Raji (cell line): ENCODE results near the gene DOK6.

Experiments
- POLR2A ChIP-seq: IDR thresholded peaks from 2 replicates; pipeline ENCODE4 v1.6.1; 2011; ENCODE audit warnings: low read depth, low read length, control low read depth; ENCODE audit not compliant: insufficient read depth

Gene DOK6

DNA sequence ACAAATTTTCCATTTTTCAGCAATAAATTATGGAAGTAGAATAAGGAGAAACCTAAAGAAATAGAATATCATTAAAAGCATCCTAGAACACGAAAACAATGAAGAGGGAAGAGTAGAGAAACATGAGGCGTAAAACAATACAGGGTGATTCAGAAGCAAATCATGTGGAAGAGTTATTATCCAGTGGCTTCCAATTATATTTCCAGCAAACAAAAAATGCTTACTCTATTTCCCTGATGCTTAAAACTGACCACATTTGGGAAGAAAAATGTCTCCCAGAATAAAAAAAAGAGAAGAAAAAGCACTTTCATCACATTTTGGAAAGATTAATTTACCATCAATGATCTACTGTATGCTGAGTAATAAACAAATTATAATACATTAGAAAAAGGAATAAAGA, 354.4 kb downstream of the DOK6 start:
- TF ChIP-seq POLR2A: no peak

DNA sequence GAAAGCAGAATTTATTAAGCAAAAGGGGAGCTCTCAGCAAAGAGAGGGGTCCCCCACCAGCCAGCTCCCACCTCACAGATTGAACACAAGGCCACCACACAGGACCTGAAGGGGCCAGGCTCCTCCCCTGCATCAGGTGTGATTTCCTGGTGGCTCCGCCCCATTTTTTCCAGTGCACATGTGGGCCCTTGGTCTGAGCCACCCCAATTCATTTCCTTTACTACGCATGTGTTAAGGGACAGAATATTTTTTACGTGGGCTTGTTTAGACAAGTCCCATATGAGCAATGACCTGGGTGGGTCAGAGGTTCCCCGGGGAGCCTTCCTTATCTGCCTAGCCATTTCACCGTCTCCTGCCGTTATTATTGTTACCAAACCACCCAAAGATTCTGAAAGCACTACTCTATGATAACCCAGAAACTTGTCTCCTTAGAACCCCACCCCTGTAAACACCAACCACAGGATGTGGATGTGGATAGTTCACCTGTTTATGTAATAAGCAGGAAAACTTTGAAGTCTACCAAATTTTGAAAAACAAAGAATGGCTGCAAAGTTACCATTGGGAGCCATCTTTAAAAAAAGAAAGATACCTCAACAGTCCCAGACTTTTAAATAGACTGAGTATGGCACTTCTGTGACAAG, 355.3 kb downstream of the DOK6 start:
- no peak for TF ChIP-seq POLR2A

DNA sequence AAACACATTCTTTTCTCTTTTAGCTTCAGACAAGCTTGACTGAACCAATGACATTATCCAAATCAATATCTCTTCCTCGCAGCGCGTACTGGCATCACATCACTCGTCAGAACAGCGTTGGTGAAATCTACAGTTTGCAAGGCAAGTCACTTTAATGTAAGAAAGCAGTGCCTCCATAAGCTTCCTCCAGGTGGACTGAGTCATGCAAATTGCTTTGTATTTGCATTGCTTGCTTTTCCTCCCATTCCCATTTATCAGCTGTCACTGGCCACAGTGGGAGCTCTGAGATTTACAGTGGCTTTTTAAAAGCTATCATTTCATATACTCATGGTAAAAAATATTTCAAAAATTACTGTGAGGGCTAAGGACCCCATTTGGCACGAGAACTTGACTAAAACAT, 357.0 kb downstream of the DOK6 start:
- TF ChIP-seq POLR2A: no peak

DNA sequence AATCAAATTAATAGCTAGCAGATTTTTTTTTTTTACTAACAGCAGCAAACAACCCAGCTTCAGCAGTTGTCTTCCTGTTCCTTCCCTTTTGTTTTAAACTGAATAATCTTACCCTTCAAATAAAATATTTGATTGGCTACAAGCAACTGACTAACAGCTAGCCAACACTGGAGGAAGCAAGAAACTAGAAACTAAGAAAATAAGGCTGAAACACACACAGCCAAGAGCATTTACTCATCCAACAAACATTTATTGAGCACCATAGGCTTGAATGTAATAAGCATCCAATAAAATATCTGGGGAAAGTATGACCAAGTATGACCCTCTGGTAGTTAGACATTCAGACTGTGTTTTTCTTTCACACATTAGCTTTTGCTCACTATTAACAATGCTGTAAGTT, 357.8 kb downstream of the DOK6 start:
- TF ChIP-seq POLR2A: no peak

DNA sequence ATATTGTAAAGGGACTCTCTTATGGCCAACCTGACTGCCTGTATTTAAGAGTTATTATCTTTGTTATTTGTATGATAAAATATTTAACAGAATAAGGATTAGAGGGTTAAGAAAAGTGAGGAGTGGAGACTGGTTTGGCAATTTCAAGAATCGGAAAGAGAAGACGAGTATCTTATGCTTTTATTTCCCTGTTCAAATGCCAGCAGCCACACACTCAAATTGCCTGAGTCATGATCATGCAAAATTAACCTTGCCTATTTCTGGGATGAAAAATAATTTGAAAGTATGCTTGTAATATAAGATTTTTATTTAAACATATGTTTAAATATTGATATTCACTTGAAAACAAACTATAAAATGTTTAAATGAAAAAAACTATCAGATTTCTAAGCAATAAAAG, 358.4 kb downstream of the DOK6 start:
- no peak for TF ChIP-seq POLR2A

DNA sequence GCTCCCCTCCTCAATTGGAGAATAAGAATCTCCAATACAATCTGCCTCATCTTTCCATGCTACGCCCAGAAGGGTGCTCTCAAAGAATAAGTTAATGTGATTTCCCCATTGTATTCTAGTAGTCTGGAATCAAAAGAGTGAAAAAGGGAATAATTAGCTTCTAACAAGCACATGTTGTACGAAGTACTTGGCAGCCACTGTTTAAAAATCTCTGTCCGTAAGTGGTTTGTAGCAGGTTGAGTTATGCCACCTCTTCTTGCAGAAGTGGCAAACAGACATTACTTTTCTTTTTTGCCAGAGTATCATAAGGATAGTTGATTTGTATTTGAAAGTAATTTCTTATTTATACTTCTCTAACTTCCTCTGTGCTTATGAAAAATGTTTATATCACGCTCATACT, 362.3 kb downstream of the DOK6 start:
- TF ChIP-seq POLR2A: no peak

DNA sequence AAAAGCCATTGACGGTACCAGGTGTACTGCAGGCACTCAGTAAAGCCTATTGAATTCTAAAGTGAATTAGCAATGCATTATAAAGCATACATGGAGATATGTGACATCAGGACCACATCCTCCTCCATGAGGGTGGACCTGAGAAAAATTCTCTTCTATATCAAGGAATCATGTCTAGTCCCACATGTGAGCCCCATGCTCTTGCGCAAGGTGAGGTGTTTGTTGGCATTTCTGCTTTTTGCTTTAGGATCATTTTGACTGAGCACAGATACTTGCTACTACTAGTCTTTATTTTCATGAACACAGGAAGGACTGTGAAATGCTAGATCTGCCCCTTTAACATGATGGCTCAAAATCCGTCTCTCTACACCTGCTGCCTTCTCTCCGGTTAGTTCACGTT, 363.1 kb downstream of the DOK6 start:
- no peak for TF ChIP-seq POLR2A

DNA sequence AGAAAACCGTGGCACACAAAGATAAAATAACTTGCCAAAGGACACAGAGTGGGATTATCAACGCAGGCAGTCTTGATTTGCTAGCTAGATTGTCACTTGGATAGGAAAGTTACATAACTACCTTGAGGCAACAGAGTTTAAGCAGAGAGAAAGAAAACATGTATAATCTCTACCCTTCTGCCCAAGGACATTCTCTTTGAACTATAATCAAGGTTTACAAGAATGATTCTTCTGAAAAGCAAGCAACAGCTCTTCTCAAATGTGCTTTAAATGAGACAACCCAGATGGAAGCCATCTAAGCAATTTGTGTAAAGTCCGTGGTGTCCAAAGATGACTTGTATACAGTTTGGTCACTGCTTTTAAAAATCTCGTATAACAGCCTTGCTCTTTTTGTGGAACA, 369.6 kb downstream of the DOK6 start:
- TF ChIP-seq POLR2A: no peak

DNA sequence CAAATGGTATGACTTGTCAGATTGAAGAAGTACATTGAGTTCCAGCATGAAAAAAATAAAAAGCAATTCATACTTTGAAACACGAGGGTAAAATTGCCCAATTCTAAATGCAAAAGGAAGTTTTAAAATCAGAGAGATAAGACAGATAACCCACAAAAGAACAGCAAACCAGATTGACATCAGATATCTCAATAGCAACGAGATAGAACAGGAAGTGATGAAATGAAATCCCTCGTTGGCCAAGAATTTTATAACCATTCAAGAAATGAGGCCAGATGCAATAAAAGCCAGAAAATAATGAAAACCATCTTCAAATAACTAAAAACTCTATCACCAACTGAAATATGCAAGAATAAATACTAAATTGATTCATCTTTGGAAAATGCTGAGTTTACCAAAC, 374.1 kb downstream of the DOK6 start:
- TF ChIP-seq POLR2A: no peak

DNA sequence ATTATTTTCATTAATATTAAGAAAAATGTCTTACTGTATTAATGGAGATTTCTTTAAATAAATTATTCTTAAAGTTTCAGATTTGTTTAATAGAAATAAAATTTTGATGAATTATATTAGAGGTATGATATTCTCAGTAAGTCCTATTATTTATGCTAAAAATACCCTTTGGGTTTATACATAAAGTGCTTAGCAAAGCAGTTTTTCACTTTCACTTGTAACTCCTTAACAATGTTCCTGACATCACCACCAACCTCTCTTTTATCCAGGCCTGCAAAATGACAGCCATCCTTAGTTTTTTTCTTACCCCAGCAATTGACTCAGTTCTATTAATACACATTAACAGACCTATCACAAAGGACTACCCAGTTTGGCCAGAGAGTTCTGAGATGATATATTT, 376.6 kb downstream of the DOK6 start:
- no peak for TF ChIP-seq POLR2A

DNA sequence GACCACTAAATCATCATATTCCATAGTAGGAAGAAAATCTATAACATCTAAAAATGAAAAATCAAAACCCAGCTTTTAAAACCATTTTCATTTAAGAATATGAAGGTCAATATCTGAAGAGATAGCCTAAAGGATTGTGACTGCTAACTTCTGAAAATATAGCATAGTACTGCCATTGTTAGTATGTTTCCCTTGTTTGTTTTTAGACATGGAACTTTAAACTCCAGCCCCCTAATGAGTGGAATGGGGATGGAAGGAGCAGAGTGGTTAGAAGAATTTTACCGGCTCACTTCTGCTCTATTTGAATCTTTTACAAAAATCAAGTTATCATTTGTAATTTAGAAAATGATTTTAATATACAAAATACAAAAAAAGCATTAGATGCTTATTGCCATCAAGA, 378.0 kb downstream of the DOK6 start:
- TF ChIP-seq POLR2A: no peak

DNA sequence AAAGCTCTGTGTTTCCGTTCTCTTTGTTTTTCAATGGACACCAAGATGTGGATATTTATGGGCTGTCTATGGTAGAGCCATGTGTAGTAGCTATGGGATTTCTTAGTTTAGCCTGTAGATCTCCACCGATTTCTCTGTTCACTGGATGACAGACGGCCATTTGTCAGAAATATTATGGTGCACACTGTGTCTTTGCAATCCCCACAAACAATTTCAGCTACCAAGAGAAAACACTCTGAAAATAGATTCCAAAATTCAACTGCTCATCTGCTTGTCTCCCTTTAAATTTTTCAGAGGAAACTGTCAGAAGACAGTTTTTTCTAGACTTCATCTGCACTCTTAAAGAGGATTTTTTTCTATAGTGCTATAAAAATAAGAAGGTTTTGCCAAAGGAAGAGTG, 380.2 kb downstream of the DOK6 start:
- no peak for TF ChIP-seq POLR2A

DNA sequence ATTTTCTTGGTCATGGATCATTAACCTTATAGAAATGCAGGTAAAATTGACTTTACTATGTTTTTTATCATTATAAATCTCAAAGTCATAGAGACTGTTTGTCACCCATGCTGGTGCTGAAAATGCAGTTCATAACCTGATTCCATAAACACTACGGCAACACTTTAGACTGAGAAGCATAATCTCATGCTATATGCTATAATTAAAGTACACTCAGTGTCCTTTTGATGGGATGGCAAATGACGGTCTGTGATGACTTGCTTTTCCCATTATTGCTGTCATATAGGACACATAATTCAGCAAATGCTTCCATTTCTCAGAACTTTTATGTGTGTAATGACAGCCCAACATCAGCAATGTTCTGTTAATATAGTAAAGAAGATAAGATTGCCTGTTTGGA, 384.1 kb downstream of the DOK6 start:
- no peak for TF ChIP-seq POLR2A

DNA sequence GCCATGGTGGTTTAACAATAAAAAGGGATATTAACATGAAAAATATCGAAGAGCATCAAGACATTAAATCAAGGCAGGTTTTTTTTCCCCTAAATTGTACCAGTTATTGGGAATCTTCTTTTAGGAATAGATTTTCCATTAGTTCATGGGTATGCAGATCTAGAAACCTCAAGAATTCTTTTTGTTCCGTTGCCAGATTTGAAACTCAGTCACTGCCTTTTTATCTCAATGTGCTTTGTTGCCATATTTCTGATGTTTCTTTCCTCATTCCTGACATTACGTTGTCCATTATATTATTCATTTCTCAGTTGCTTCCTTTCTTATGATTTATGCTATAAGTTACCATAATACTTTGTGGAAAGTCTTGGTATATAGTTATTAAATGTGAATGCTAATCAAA, 384.8 kb downstream of the DOK6 start:
- no peak for TF ChIP-seq POLR2A

DNA sequence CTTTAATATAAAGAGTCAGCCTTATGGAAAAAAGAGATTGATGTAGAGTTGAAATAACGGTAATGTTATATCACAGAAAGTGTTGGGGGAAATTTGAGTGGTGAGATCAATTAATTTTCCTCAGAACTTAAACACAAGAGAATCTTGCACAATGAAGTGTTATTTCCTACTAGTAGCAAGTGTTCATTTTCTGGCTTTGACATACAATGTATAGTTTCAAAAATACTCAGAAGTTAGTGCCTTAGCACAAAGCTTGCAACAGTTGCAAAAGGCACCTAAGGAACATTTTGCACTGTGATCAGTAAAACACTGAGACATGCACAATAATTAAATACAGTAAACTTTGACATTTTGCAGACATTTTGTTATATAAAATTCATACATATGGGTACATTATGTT, 385.7 kb downstream of the DOK6 start:
- TF ChIP-seq POLR2A: no peak

DNA sequence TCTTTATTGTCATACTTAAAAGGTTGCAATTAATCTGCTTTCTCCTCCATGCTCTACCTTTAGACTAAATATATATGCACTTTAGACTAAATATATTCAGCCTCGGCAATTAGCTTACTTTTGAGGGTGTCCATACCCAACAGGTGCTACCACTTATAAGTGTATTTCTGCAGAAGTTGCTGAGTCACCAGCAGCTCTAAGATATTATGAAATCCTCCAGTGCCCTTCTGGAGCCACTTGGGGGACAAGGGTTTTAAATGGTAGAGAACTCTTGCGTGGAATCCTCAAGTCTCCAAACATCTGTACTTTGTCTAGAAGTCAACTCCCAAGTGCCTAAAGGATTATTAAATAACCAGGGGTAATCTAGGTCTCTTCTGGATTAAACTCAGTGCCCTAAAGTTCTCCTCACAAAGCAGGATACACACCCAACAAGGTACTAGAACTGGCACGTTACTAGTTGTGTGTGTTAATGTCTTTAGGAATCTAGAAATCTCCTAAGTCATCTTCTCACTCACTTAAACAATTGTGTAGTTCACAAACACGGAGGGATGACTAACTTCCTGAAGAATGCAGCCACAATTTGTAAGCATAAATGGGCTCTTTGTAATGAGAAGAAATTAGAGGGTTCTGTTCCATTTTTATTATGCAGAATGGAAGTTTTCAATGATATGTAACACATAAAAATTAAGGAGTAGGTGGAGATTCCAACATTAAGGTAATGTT, 387.3 kb downstream of the DOK6 start:
- TF ChIP-seq POLR2A: no peak

DNA sequence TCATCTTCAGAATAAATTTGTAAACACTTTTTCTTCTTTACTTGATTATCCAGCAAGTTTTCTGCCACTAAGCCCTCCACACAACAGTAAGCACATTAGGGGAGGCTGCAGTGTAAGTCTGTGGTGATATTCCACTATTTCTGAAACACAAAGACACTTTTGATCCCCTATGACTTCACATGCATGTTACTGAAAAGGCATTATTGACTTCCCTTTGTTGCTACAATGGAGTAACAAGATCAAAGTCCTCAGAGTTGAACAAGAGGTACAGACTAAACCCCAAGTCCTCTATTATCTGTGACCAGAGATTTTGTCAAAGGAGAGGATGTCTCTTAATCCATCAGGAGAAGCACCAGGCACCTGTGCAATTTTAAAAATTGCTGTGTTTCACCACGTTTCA, 389.1 kb downstream of the DOK6 start:
- TF ChIP-seq POLR2A: no peak
